PC-9 (cell line): ENCODE measurements around the gene KMT5C.

Source experiments
- EZH2 ChIP-seq: fragments of 200-600 bp; sonication (generic); IDR thresholded peaks from 2 replicates; pipeline ENCODE4 v1.8.0; 2017; ENCODE audit warnings: antibody characterized with exemption, low read depth
- TF ChIP-seq, protein P1 (sequence below): fragments of 200-600 bp; sonication (generic); conservative IDR thresholded peaks from 2 replicates; pipeline ENCODE4 v1.6.1; 2017; ENCODE audit warnings: mixed run types, antibody characterized with exemption, mild to moderate bottlenecking, moderate library complexity

DNA sequence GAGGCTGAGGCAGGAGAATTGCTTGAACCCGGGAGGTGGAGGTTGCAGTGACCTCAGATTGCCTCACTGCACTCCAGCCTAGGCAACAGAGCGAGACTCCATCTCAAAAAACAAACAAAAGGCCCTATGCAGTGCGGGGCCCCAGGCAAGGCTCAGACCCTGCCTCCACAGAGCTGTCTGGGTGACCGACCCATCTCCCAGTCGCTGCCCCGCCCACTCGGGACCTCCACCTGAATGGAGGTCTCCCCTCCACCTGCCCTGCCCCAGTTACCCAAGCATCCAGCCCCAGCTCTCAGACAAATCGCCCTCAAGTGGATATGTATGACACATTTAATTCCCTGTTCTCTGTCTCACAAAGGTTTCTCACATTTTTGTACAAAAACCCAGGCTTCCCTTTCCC is 25.6 kb downstream of the KMT5C start:
- TF ChIP-seq EZH2: no peak
- TF ChIP-seq, protein P1, sequence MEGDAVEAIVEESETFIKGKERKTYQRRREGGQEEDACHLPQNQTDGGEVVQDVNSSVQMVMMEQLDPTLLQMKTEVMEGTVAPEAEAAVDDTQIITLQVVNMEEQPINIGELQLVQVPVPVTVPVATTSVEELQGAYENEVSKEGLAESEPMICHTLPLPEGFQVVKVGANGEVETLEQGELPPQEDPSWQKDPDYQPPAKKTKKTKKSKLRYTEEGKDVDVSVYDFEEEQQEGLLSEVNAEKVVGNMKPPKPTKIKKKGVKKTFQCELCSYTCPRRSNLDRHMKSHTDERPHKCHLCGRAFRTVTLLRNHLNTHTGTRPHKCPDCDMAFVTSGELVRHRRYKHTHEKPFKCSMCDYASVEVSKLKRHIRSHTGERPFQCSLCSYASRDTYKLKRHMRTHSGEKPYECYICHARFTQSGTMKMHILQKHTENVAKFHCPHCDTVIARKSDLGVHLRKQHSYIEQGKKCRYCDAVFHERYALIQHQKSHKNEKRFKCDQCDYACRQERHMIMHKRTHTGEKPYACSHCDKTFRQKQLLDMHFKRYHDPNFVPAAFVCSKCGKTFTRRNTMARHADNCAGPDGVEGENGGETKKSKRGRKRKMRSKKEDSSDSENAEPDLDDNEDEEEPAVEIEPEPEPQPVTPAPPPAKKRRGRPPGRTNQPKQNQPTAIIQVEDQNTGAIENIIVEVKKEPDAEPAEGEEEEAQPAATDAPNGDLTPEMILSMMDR: no peak
